Measurements from ENCODE around the gene GRIK2. TPM values are rescaled to one million over a fixed set of nuclear protein-coding genes. Genes with fewer than 3 reads are reported as not detected.

GRIK2 gene
- total RNA-seq, 2 experiments from 2014 or later = not detected

DNA sequence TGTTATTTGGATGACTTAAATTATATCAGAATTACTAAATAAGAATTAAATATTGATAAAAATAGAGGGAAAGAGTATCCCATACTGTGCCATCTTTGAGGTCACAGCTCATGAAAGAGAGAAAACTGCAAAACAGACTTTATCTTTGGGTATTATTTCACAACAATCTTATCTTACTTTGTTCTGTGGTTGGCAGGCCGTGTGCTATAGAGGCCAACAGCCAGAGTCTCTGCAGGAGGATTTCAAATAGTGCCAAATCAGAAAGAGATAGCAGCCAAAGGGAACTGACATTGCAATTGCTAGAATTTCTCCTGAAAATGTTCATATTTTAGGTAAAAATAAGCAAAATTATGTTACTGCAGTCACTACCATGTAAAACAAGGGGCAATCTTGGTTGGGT is 354.2 kb downstream of the GRIK2 start:
- no peaks in the 10 kb centered on the region for H3K27me3 Mint-ChIP-seq
- no peaks in the 10 kb centered on the region for H3K36me3 Mint-ChIP-seq
- H3K27ac Mint-ChIP-seq = no peak overlapping the region
- no peaks in the 10 kb centered on the region for H3K4me1 Mint-ChIP-seq
- no peak overlapping the region for H3K4me3 Mint-ChIP-seq
- peaks cover 3% of the 10 kb centered on the region for H3K9me3 Mint-ChIP-seq
- no peak for DNase-seq

DNA sequence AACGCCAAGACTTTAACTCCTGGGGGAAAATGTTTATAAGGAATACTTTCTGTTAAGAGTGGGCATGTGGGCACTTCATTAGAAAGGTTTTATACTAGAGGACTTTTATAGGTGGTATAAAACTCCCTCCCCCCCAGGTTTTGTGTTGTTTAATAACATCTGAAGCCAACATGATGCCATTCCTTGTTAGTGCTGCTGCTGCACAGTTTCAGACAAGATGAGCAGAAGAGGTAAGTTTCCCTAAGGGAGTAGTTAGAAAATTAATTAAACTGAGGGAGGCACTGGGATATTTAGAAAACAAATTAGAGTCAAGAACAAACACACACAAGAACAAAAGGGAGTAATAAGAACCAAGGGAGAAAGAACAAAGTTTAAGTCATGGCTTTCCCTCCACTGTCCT is 362.4 kb downstream of the GRIK2 start:
- Mint-ChIP-seq H3K36me3 (no peaks in the 10 kb centered on the region), H3K4me1 (no peaks in the 10 kb centered on the region), H3K27ac (no peak overlapping the region), H3K27me3 (no peaks in the 10 kb centered on the region), H3K4me3 (no peak overlapping the region), H3K9me3 (no peaks in the 10 kb centered on the region)
- DNase-seq = no peak

DNA sequence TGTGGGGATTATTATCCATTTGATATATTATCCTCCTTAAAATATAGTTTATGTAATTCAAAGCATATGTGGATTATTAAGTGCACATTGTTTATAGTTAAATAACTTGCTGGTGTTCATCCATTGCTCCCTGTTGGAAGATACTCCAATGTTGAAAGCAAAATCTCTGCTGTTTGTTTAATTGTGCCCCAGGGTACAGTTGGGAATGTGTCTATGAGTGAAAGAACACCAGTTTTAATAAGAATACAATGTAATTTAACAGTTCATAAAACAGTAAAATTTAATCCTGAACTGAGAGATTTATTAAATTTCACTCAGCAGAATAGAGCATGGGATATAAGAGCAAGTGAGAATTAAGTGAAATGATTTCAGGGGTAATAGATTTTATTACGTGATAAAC is 364.9 kb downstream of the GRIK2 start:
- Mint-ChIP-seq H3K27ac (no peak overlapping the region), H3K36me3 (no peaks in the 10 kb centered on the region), H3K9me3 (no peaks in the 10 kb centered on the region), H3K27me3 (no peaks in the 10 kb centered on the region), H3K4me1 (no peaks in the 10 kb centered on the region), H3K4me3 (no peak overlapping the region)
- DNase-seq = no peak

DNA sequence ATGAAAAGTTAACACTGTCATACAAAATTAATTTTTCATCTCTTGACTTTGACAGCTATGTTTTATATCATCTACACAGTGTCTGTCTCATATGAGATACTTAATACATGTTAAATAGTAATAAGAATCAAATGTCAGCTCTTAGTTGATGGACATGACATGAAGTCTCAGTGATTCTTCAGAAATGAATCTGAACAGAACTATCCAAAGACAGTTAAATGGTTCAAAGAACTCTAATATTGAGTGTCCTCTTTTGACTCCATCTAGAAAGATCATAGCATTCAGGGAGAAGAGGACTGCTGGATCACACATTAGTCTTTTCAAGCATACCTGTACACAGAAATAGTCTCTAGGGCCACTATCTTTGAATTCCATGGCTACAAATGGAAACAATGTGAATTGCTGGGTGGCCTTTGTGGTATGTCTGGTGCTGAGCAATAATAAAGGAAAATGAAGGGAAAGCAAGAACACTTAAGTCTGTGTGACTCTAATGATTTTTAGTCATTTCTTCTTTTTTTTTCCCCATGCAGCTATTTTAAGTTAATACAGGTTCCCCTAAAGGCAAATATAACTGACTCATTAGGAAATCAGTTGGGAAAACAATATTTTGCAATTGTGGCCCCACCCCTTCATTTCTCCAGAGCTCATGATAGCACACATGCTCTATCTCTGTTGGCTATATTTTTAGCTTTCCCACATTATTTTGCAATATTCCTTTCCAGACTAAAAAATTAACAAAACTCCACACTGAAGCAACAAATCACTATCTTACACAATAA is 367.5 kb downstream of the GRIK2 start:
- Mint-ChIP-seq H3K27ac (no peak overlapping the region), H3K27me3 (no peaks in the 10 kb centered on the region), H3K36me3 (no peaks in the 10 kb centered on the region), H3K9me3 (no peaks in the 10 kb centered on the region), H3K4me3 (no peak overlapping the region), H3K4me1 (no peaks in the 10 kb centered on the region)
- DNase-seq = no peak

DNA sequence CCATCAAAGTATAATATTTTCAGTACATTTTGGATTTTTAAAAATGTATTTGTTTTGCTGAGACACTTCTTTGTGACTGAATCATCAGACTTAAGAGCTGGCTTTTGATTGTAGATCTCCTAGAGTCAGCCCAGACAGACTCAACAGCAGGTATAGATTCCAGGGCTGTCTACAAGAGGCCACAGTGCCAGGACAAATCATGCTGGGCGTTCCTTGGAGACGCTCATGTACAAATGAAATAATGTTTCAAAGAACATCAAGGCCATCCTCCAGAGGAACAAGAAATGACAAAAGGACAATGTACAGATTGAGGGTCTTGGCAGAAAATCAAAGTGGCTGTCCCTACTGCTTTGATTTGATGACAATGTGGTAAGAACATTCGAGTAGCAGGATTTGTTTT is 369.3 kb downstream of the GRIK2 start:
- no peak overlapping the region for H3K27ac Mint-ChIP-seq
- no peaks in the 10 kb centered on the region for H3K27me3 Mint-ChIP-seq
- no peaks in the 10 kb centered on the region for H3K4me1 Mint-ChIP-seq
- H3K36me3 Mint-ChIP-seq = no peaks in the 10 kb centered on the region
- H3K9me3 Mint-ChIP-seq = no peaks in the 10 kb centered on the region
- no peak for DNase-seq
- no peak overlapping the region for H3K4me3 Mint-ChIP-seq

DNA sequence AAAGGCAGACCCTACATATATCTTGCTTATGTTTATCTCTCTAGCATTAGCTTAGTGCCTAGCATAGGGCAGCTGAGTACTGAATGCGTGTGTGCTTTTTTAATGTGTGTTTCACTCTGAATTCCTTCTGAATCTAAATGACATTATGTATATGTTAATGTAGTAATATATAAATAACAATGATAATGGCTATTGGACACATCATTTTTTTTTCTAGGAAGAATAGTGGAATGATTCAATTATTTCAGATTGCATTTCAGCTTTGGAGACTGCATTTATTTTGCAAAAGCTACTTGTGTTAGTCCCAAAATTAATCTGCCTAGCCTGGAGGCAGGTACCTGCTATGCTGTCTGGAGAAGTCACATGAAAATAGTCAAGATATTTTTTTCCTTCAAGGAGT is 371.8 kb downstream of the GRIK2 start:
- Mint-ChIP-seq H3K36me3 (no peaks in the 10 kb centered on the region), H3K4me1 (no peaks in the 10 kb centered on the region), H3K4me3 (no peak overlapping the region), H3K27me3 (no peaks in the 10 kb centered on the region), H3K9me3 (peaks cover 1% of the 10 kb centered on the region), H3K27ac (no peak overlapping the region)
- DNase-seq = no peak

DNA sequence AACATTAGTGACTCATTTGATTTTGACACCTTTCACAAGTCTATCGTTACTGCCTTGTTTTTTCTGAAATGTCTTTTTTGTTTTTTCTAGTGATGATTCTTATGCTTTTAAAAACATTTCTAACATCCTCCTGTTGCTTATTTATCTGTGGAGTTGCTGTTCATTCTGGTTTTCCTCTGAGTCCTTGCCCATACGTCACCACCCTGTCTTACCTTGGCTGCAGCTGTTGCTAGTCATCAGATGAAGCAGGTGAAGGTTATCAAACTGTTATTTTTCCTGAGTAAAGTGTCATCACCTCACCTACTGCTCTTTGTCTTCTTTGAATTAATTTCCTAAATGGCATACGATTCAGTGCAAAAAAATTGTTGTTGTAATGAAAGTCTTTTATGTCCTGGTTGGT is 376.6 kb downstream of the GRIK2 start:
- Mint-ChIP-seq H3K4me3 (no peak overlapping the region), H3K36me3 (no peaks in the 10 kb centered on the region), H3K27me3 (no peaks in the 10 kb centered on the region), H3K9me3 (peaks cover 7% of the 10 kb centered on the region), H3K27ac (no peak overlapping the region), H3K4me1 (no peaks in the 10 kb centered on the region)
- DNase-seq = no peak

DNA sequence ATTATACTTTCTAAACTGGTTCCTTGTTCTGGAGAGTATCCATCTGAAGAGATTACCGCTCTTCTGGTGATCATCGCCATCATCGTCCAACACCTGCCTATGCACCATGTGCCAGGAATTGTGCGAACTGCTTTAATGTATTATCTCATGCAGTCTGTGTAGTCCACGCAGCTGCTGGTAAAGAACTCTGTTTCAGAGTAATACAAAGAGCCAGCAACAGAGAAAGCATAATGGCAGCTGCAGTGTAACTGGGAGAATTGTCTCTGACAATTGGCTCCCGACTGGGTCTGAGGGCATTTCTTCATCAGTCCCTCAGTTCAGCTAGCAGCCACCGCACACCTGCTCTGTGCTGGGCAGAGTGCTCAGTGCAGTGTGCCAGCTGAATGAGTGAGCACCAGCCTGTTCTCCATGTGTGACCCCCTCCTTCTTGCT is 383.4 kb downstream of the GRIK2 start:
- DNase-seq = no peak
- no peaks in the 10 kb centered on the region for H3K36me3 Mint-ChIP-seq
- no peak overlapping the region for H3K27ac Mint-ChIP-seq
- H3K9me3 Mint-ChIP-seq = peaks cover 4% of the 10 kb centered on the region
- H3K4me3 Mint-ChIP-seq = no peak overlapping the region
- H3K4me1 Mint-ChIP-seq = no peaks in the 10 kb centered on the region
- no peaks in the 10 kb centered on the region for H3K27me3 Mint-ChIP-seq

DNA sequence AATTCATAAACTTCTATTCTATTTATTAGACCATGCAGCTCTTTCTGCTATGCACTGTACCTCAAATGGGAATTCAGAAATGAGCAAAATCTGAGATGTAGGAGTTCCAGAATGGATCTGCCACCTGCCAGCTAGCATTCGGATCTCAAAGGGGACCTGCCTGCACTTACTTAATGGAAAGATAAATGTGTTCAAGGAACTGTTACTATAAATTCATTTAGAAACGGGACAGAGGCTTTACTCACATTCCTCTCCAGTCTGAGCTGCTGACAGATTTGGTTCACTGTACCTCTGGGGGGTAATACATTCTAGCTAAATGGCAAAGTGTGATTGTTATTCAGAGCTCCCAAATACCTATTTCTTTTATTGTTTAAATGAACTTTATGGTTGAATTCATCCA is 384.1 kb downstream of the GRIK2 start:
- Mint-ChIP-seq H3K4me1 (no peaks in the 10 kb centered on the region), H3K27ac (no peak overlapping the region)

DNA sequence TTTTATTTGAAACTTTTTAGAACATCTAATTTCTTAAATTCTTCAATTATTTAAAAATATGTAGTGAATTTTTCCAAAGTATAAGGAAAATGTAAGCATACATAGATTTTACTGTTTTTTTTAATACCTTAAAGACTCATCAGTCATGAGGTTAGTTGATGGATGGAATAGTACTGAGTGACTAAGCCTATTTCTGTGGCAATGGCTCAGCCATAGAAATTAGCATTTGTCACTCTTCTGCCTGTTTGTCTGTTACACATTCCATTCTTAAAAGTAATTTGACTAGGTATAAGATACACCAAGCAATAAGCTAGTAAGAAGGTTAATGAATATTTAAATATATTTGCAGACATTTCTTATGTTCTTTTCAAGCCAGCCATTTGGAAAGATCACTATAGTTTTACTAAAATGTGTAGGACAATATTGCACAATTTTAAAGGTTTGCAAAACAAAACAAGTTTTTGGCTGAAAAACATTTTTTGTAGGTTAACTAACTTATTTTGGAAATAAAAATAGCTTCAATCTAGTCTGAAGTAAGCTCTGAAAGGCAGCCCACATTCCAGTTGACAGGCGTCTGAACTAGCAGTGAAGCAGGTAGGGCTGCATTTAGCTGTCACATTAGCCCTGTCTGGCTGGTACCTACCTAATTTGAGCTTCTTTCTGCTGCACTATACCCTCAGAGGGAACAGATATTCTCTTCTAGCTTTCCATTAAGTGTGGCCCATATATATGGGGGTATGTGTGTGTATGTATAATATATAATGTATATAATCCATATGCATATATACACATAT is 385.7 kb downstream of the GRIK2 start:
- DNase-seq = no peak
- Mint-ChIP-seq H3K9me3 (peaks cover 7% of the 10 kb centered on the region), H3K4me3 (no peak overlapping the region), H3K27me3 (no peaks in the 10 kb centered on the region), H3K27ac (no peak overlapping the region), H3K36me3 (no peaks in the 10 kb centered on the region), H3K4me1 (no peaks in the 10 kb centered on the region)

More for the DNA sequence above, 384.1 kb downstream of the GRIK2 start:
- no peaks in the 10 kb centered on the region for H3K27me3 Mint-ChIP-seq
- no peaks in the 10 kb centered on the region for H3K36me3 Mint-ChIP-seq
- DNase-seq = no peak
- peaks cover 3% of the 10 kb centered on the region for H3K9me3 Mint-ChIP-seq
- no peak overlapping the region for H3K4me3 Mint-ChIP-seq

DNA sequence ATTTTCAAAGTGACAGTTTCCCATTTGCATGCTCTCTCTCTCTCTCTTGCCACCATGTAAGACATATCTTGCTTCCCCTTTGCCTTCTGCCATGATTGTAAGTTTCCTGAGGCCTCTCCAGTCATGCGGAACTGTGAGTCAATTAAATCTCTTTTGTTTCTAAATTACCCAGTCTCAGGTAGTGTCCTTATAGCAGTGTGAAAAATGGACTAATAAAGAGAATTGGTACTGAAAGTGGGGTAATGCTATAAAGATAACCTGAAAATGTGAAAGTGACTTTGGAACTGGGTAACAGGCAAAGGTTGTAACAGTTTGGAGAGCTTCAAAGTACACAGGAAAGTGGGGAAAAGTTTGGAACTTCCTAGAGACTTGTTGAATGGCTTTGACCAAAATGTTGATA is 389.8 kb downstream of the GRIK2 start:
- no peaks in the 10 kb centered on the region for H3K36me3 Mint-ChIP-seq
- DNase-seq = no peak
- H3K4me3 Mint-ChIP-seq = no peak overlapping the region
- no peak overlapping the region for H3K27ac Mint-ChIP-seq
- H3K27me3 Mint-ChIP-seq = no peaks in the 10 kb centered on the region
- H3K4me1 Mint-ChIP-seq = no peaks in the 10 kb centered on the region
- H3K9me3 Mint-ChIP-seq = peaks cover 7% of the 10 kb centered on the region

DNA sequence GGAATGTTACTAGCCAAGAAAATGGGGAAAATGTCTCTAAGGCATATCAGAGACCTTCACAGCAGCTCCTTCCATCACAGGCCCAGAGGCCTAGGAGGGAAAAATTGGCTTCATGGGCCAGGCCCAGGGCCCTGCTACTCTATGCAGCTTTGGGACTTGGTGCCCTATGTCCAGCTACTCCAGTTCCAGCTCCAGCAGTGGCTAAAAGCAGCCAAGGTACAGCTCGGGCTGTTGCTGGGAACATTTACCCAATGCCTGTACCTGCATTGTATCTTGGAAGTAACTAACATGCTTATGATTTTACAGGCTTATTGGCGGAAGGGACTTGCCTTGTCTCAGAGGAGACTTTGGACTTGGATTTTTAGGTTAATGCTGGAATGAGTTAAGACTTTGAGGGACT is 390.6 kb downstream of the GRIK2 start:
- Mint-ChIP-seq H3K9me3 (peaks cover 7% of the 10 kb centered on the region), H3K4me3 (no peak overlapping the region), H3K27ac (no peak overlapping the region), H3K36me3 (no peaks in the 10 kb centered on the region), H3K27me3 (no peaks in the 10 kb centered on the region), H3K4me1 (no peaks in the 10 kb centered on the region)
- no peak for DNase-seq

DNA sequence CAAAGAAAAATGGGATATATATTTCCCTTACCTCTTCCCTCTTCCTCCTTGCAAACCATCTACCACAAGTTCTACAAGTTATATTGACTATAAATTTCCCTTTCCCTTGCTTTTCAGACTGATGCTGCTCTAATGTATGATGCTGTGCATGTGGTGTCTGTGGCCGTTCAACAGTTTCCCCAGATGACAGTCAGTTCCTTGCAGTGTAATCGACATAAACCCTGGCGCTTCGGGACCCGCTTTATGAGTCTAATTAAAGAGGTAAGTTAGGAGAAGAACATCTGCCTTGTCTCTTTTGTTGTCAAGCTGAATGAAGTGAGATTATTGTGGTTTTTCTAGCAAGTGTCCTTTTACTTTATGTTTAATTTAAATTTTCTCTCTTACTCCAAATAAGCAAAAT is 406.0 kb downstream of the GRIK2 start:
- Mint-ChIP-seq H3K4me1 (no peaks in the 10 kb centered on the region), H3K4me3 (no peak overlapping the region), H3K27me3 (no peaks in the 10 kb centered on the region), H3K9me3 (no peaks in the 10 kb centered on the region), H3K27ac (no peak overlapping the region), H3K36me3 (no peaks in the 10 kb centered on the region)
- DNase-seq = no peak

DNA sequence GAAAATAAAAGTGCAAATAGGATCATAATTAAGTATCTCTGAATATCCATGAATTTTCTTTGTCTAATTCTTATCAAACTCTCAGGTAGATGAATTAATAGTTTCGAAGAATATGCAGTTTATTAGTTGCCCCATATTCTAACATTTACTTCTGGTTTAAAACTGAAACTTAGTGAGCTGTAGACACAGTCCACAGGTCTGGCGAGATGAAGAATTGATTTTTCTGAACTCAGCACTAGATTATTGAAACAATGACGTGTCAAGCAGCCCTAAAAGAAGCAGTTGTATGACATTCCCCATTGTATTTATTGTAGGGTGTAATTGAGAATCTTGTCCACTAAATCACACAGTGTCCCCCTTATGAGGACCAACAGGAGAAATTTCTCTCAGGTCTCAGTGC is 407.1 kb downstream of the GRIK2 start:
- Mint-ChIP-seq H3K36me3 (no peaks in the 10 kb centered on the region), H3K27me3 (no peaks in the 10 kb centered on the region), H3K4me3 (no peak overlapping the region), H3K27ac (no peak overlapping the region), H3K9me3 (no peaks in the 10 kb centered on the region), H3K4me1 (no peaks in the 10 kb centered on the region)
- no peak for DNase-seq

DNA sequence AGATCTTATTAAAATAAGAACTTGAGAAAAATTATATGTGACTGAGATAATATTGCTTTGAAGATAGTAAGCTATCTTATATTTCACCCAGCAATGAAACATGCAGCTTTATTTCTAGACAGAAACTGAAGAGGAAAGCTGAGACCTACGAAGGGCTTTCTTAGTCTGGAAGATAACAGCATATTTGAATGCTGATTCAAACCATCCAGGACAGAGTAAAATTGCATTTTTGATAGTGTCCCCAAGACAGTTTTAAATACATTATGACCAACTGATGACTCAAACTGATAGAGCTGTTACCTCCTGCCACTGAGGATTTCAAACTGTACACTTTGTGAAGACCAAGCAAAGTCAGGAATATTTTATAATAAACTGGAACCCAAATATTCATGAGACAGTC is 409.6 kb downstream of the GRIK2 start:
- Mint-ChIP-seq H3K27me3 (no peaks in the 10 kb centered on the region), H3K27ac (no peak overlapping the region)

DNA sequence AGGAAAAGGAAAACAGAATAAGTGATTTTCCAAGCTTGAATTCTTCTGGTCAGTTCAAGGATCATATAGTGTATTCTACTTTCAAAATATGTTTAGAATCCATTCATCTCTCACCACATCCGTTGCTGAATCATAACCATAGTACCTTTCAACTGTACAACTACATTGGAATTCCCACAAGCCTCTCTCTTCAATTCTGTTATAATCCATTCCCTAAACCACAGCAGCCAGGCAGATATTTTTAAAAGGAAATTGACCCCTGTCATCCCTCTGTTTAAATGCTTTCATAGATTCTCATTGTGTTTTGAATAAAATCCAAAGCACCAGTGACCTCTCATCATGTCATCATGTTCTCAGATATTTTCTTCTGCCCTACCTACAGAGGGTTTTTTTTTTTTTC is 412.7 kb downstream of the GRIK2 start:
- H3K27me3 Mint-ChIP-seq = no peaks in the 10 kb centered on the region
- no peak overlapping the region for H3K27ac Mint-ChIP-seq
- no peaks in the 10 kb centered on the region for H3K36me3 Mint-ChIP-seq
- no peak overlapping the region for H3K4me3 Mint-ChIP-seq
- DNase-seq = no peak
- no peaks in the 10 kb centered on the region for H3K9me3 Mint-ChIP-seq
- no peaks in the 10 kb centered on the region for H3K4me1 Mint-ChIP-seq

More for the DNA sequence above, 409.6 kb downstream of the GRIK2 start:
- no peak for DNase-seq
- no peak overlapping the region for H3K4me3 Mint-ChIP-seq
- H3K4me1 Mint-ChIP-seq = no peaks in the 10 kb centered on the region
- no peaks in the 10 kb centered on the region for H3K36me3 Mint-ChIP-seq
- no peaks in the 10 kb centered on the region for H3K9me3 Mint-ChIP-seq

Measured in activated naive CD8-positive, alpha-beta T cell treated with anti-CD3 and anti-CD28 coated beads for 36 hours (primary cell).